OCI-LY3 (cell line): ENCODE measurements around the gene TRMT1.

ENCODE experiments used
- CTCF ChIP-seq: fragments of 200-600, 300-600 bp; sonication (generic); IDR thresholded peaks from 2 replicates; pipeline ENCODE4 v1.5.1; 2014; ENCODE audit warnings: antibody characterized with exemption, low read length, low read depth
- EZH2phosphoT487 ChIP-seq: fragments of 200-600 bp; shearing (Covaris generic); IDR thresholded peaks from 2 replicates; pipeline ENCODE4 v1.6.1; 2018; ENCODE audit warnings: antibody characterized with exemption, mixed run types, low read depth

GRCh38 chr19:13093407-13094105, 23.0 kb downstream of the TRMT1 start:
- peak; percentile 95 for TF ChIP-seq CTCF
- no peak for TF ChIP-seq EZH2phosphoT487
